ENCODE results near the gene APOO. TPM values are rescaled to one million over a fixed set of nuclear protein-coding genes. Genes with fewer than 3 reads are reported as not detected.

APOO gene
- total and polyA plus RNA-seq, 9 donors: 6.0 to 39.5 (median 13.3) TPM

- TF ChIP-seq EP300 (IDR thresholded peaks at IDR 0.05) (no peak), CTCF (IDR thresholded peaks at IDR 0.05) (no peak), POLR2A (IDR thresholded peaks at IDR 0.05) (no peak)
- no peak overlapping the region for H3K4me3 ChIP-seq
- WGBS, 3 donors: 83 to 91% (median 91%) methylated on average over 6 of the region's 6 CpGs
- DNase-seq: no peak
- H3K4me1 ChIP-seq (ENCODE audit: insufficient read depth): no peaks in the 10 kb centered on the region
- H3K27ac ChIP-seq: no peak overlapping the region
- no peaks in the 10 kb centered on the region for H3K36me3 ChIP-seq
- H3K9me3 ChIP-seq: no peaks in the 10 kb centered on the region
- H3K27me3 ChIP-seq: no peaks in the 10 kb centered on the region
- intact Hi-C loops (cut with DNase I): no loop called here
Observed at GRCh38 chrX:23820235-23820782, 87.4 kb downstream of the APOO start.

- H3K36me3 ChIP-seq: no peaks in the 10 kb centered on the region
- no peak for DNase-seq
- intact Hi-C loops (cut with DNase I): no loop called here
Observed at GRCh38 chrX:23819385-23820234, 88.1 kb downstream of the APOO start.

GRCh38 chrX:23817979-23818336, 89.8 kb downstream of the APOO start:
- Histone ChIP-seq H3K27me3 (no peaks in the 10 kb centered on the region), H3K9me3 (no peaks in the 10 kb centered on the region), H3K36me3 (no peaks in the 10 kb centered on the region), H3K4me1 (ENCODE audit: insufficient read depth) (no peaks in the 10 kb centered on the region), H3K27ac (no peak overlapping the region), H3K4me3 (no peak overlapping the region)
- DNase-seq: no peak
- TF ChIP-seq POLR2A (IDR thresholded peaks at IDR 0.05) (no peak), CTCF (IDR thresholded peaks at IDR 0.05) (no peak), EP300 (IDR thresholded peaks at IDR 0.05) (no peak)
- WGBS, 3 donors: 76 to 90% (median 83%) methylated on average over 3 of the region's 3 CpGs
- intact Hi-C loops (cut with DNase I): no loop called here

More at GRCh38 chrX:23819385-23820234, 88.1 kb downstream of the APOO start:
- TF ChIP-seq POLR2A (IDR thresholded peaks at IDR 0.05): no peak
- TF ChIP-seq EP300 (IDR thresholded peaks at IDR 0.05): no peak
- TF ChIP-seq CTCF (IDR thresholded peaks at IDR 0.05): no peak
- Histone ChIP-seq H3K27ac (no peak overlapping the region), H3K27me3 (no peaks in the 10 kb centered on the region), H3K4me3 (no peak overlapping the region), H3K9me3 (no peaks in the 10 kb centered on the region), H3K4me1 (ENCODE audit: insufficient read depth) (no peaks in the 10 kb centered on the region)
- 81 to 84% (median 82%) methylated on average over 10 of the region's 10 CpGs for WGBS, 3 donors

- no peaks in the 10 kb centered on the region for H3K27me3 ChIP-seq
- TF ChIP-seq CTCF (IDR thresholded peaks at IDR 0.05): no peak
- TF ChIP-seq EP300 (IDR thresholded peaks at IDR 0.05): no peak
- no peak for TF ChIP-seq POLR2A (IDR thresholded peaks at IDR 0.05)
- H3K4me3 ChIP-seq: no peak overlapping the region
- H3K27ac ChIP-seq: no peak overlapping the region
- WGBS, 3 donors: 74 to 81% (median 77%) methylated on average over 4 of the region's 4 CpGs
- H3K4me1 ChIP-seq (ENCODE audit: insufficient read depth): no peaks in the 10 kb centered on the region
- intact Hi-C loops (cut with DNase I): no loop called here
- no peaks in the 10 kb centered on the region for H3K9me3 ChIP-seq
- H3K36me3 ChIP-seq: no peaks in the 10 kb centered on the region
- DNase-seq: no peak
Observed at GRCh38 chrX:23816179-23816578, 91.6 kb downstream of the APOO start.
